Thyroid gland (tissue), 4 donors: ENCODE results near the gene ARL2BP.

ENCODE experiments used
- POLR2A ChIP-seq, 2 donors: fragments of 450-650 bp; IDR thresholded peaks; one replicate each; pipeline ENCODE4 v1.6.1; 2017; ENCODE audit warnings: antibody characterized with exemption in 2 of 2, mild to moderate bottlenecking in 2 of 2, moderate library complexity in 1 of 2
- TF ChIP-seq, protein P1 (sequence below), 6 experiments: fragments of 200-600 bp in 3 of 6; fragments of 450-650 bp in 3 of 6; sonication (generic) in 3 of 6; IDR thresholded peaks; one replicate each; pipeline ENCODE4 v1.5.1; 2016 to 2019; ENCODE audit warnings: antibody characterized with exemption in 6 of 6, mild to moderate bottlenecking in 2 of 6, inconsistent platforms in 1 of 6, moderate library complexity in 1 of 6

DNA sequence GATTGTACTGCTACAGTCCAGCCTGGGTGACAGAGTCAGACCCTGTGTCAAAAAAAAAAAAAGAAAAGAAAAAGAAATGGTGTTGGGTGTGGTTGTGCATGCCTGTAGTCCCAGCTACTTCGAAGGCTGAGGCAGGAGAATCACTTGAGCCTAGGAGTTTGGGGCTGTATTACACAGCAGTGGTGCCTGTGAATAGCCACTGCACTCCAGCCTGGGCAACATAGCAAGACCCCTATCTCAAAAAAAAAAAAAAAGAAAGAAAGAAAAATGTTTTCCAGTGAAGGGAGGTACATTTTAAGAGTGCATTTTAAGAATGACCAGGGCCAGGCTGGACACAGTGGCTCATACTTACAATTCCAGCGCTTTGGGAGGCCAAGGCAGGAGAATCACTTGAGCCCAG lies 6.3 kb downstream of the ARL2BP start:
- TF ChIP-seq, protein P1, sequence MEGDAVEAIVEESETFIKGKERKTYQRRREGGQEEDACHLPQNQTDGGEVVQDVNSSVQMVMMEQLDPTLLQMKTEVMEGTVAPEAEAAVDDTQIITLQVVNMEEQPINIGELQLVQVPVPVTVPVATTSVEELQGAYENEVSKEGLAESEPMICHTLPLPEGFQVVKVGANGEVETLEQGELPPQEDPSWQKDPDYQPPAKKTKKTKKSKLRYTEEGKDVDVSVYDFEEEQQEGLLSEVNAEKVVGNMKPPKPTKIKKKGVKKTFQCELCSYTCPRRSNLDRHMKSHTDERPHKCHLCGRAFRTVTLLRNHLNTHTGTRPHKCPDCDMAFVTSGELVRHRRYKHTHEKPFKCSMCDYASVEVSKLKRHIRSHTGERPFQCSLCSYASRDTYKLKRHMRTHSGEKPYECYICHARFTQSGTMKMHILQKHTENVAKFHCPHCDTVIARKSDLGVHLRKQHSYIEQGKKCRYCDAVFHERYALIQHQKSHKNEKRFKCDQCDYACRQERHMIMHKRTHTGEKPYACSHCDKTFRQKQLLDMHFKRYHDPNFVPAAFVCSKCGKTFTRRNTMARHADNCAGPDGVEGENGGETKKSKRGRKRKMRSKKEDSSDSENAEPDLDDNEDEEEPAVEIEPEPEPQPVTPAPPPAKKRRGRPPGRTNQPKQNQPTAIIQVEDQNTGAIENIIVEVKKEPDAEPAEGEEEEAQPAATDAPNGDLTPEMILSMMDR (IDR thresholded peaks at IDR 0.05) = no peak
- TF ChIP-seq POLR2A (IDR thresholded peaks at IDR 0.05) = no peak
